ENCODE data around the gene SCYGR8. TPM values are rescaled to one million over a fixed set of nuclear protein-coding genes. Genes with fewer than 3 reads are reported as not detected.

Gene SCYGR8
- total RNA-seq, 1 donor from 2014 or later: not detected

Other genes starting within 250 kb of the SCYGR8 start
- gene SCYGR2, start 147.0 kb upstream of the SCYGR8 start, total RNA-seq: not detected in 2 replicates
- gene SCYGR3, start 131.1 kb upstream of the SCYGR8 start, total RNA-seq: not detected in 2 replicates
- gene SCYGR4, start 128.4 kb upstream of the SCYGR8 start, total RNA-seq: not detected in 2 replicates
- gene SCYGR5, start 79.1 kb upstream of the SCYGR8 start, total RNA-seq: not detected in 2 replicates
- not detected in 2 replicates for gene SLC19A3, start 27.9 kb upstream of the SCYGR8 start, total RNA-seq
- gene SCYGR6, start 21.1 kb upstream of the SCYGR8 start, total RNA-seq: not detected in 2 replicates
- gene SCYGR7, start 17.6 kb upstream of the SCYGR8 start, total RNA-seq: not detected in 2 replicates
- 0.60 and 2.8 TPM in 2 replicates for gene CCL20, start 67.9 kb downstream of the SCYGR8 start, total RNA-seq
- gene DAW1, start 125.7 kb downstream of the SCYGR8 start, total RNA-seq: 0.20 and 0.22 TPM in 2 replicates